Measurements from ENCODE around the gene NAA35.
"Not testable (repeated sequence)": the region's sequence is repeated elsewhere in the genome, so short reads cannot be mapped to it uniquely, and the experiment has no call there.

NAA35 gene

DNA sequence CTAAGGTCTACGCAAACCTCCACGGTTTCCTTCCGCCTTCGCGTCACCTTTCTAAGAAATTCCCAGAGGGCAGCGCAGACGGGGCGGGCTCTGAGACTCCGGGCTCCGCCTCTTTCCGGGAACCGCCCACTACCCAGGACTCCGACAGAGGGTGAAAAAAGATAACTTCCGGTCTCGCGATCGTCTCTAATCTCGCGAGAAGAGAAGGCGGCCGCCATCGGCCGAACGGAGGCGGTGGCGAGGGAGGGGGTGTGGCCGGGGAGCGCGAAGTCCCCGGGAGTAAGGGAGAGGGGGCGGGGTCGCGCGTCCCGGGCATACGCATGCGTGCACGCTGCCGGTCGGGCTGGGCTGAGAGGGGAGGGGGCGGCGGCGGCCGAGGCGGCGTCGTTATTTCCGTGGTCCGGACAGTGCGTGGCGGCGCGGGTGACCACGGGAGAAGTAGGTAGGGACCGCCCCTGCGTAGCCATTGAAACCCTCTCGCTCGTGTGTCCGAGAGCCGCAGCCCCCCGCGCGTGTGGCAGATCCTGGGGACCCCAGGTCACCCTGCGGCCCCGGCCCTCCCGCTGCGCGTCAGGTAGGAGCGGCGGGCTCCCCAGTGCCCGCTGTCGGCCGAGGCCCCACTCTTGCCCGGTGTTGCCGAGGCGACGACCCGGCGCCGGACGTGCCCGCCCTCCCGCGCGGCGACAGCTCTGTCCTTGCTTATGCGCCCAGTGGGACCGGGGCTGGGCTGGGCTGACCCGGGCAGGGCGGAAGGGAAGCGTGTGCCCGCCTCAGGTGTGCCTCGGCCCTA is at the start of gene NAA35:
Gene NAA35, plus strand, starts transcription at position 315 of the 790 bp plus-strand sequence. CDS start 1,014 bp downstream, outside the sequence.
- DNase-seq: peak; percentile 96

DNA sequence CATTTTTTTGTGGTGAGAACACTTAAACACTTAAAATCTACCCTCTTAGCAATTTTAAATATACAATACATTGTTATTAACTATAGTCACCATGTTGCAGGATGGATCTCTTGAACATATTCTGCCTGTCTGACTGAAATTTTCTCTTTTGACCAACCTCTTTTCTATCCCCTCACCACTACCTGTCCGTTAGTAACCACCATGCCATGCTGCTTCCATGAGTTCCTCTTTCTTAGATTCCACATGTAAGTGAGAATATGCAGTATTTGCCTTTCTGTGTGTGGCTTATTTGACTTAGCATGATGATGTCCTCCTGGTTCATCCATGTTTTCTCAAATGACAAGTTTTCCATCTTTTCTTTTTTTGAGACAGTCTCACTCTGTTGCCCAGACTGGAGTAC is 48.5 kb upstream of the NAA35 start:
- DNase-seq: no peak

DNA sequence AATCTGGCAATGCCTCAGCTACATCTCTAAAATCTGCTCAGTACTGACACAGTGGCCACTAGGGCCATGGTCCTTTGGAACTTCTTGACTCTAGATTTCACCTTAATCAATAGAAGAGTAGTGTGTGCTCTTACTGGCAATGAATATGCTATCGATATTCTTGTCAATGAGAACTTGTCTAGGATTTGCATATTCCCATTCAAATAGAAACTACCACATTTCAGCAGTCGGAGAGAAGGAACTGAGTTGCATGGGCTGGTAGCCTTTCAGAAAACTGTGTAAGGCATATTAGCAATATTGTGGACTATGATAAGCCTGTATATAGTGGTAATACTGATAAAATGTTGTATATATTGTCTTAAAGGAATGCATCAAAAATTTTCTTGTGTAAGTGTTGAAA is 45.3 kb upstream of the NAA35 start:
- DNase-seq: no peak

GRCh38 chr9:85897848-85898247 is 43.1 kb upstream of the NAA35 start:
- DNase-seq: no peak

GRCh38 chr9:85898332-85898731 is 42.6 kb upstream of the NAA35 start:
- DNase-seq: no peak

DNA sequence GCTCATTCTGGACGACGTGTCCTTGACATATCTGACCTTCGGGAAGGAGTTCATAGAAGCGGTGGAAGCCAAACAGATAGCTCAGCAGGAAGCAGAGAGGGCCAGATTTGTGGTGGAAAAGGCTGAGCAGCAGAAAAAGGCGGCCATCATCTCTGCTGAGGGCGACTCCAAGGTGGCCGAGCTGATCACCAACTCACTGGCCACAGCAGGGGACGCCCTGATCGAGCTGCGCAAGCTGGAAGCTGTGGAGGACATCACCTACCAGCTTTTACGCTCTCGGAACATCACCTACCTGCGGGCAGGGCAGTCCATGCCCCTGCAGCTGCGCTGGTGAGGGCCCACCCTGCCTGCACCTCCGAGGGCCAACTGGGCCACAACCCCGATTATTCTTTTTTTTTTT is 41.6 kb upstream of the NAA35 start:
- no peak for DNase-seq

DNA sequence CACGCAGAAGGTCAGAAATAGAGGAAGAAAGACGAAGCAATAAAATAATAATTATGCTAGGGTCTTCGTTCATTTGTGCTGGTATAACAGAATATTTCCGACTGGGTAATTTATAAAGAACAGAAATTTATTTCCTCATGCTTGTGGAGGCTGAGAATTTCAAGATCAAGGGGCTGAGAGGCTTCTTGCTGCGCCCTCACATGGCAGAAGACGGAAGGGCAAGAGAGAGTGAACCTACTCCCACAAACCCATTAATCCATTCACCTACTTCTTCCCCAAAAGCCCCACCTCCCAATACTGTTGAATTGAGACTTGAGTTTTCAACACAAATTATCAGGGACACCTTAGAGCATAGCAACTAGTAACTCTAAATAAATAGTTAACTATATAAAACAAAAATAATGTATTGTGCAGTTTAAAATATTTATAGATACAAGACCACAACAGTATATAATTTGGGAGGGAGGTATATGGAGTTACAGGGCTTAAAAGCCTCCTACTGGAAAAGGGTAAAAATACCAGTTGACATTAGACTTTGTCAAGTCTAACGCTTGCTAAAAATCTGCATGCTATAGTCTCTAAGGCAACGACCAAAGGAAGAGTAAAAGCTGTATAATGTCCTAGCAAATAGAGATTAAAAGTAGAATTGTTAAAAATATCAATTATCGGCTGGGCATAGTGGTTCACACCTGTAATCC is 40.3 kb upstream of the NAA35 start:
- peak; percentile 31 for DNase-seq

GRCh38 chr9:85904975-85905374 is 36.0 kb upstream of the NAA35 start:
- DNase-seq: no peak

- no peak for DNase-seq
These were observed 35.0 kb upstream of the NAA35 start for GRCh38 chr9:85905957-85906356.

- no peak for DNase-seq
These were observed 31.6 kb upstream of the NAA35 start for GRCh38 chr9:85909390-85909789.

GRCh38 chr9:85914108-85914507 is 26.8 kb upstream of the NAA35 start:
- no peak for DNase-seq

GRCh38 chr9:85917756-85918155 is 23.2 kb upstream of the NAA35 start:
- no peak for DNase-seq

GRCh38 chr9:85925493-85925892 is 15.5 kb upstream of the NAA35 start:
- DNase-seq: no peak

GRCh38 chr9:85927076-85927475 is 13.9 kb upstream of the NAA35 start:
- DNase-seq: no peak

DNA sequence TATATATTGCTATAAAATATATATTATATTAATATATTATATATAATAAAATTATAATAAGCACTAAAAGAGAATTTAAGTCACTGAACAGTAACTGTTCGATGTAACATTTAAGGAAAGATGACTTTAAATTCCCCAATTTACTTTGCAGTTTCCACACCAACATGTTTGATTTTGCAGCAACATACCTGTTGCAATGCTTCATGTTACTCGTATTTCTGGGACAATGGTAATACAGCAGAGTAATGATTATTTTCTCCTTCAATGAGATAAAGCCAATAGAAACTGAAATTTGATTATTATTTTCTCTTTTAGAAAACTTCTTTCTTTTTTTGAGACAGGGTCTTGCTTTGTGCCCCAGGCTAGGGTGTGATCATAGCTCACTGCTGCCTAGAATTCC is 9.5 kb upstream of the NAA35 start:
- DNase-seq: no peak

- DNase-seq: not testable (repeated sequence)
These were observed 5.0 kb upstream of the NAA35 start for GRCh38 chr9:85935950-85936349.

DNA sequence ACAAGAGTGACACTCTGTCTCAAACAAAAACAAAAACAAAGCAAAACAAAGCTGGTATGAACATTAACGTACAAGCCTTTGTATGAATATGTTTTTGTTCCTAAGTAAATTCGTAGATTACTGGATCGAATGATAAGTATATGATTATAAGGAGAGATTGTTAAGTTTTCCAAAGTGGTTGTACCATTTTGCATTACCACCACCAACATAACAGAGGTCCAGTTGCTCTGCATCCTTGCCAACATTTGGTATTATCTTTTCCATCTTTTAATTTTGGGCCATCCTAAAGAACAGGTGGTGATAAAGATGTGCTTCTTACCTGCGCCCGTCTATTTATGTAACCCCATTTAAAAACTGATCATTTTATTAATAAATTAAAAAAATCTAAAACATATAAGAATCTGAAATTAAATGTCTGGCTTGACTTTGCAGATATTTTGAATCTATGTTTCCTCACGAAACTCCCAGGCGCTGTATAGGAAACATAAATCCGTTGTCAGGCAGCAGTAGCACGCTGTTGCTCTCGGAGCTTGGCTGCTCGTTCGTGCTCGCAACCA is 593 bp upstream of the NAA35 start:
- no peak for DNase-seq

- DNase-seq: no peak
These were observed 635 bp downstream of the NAA35 start for GRCh38 chr9:85941622-85941940.

DNA sequence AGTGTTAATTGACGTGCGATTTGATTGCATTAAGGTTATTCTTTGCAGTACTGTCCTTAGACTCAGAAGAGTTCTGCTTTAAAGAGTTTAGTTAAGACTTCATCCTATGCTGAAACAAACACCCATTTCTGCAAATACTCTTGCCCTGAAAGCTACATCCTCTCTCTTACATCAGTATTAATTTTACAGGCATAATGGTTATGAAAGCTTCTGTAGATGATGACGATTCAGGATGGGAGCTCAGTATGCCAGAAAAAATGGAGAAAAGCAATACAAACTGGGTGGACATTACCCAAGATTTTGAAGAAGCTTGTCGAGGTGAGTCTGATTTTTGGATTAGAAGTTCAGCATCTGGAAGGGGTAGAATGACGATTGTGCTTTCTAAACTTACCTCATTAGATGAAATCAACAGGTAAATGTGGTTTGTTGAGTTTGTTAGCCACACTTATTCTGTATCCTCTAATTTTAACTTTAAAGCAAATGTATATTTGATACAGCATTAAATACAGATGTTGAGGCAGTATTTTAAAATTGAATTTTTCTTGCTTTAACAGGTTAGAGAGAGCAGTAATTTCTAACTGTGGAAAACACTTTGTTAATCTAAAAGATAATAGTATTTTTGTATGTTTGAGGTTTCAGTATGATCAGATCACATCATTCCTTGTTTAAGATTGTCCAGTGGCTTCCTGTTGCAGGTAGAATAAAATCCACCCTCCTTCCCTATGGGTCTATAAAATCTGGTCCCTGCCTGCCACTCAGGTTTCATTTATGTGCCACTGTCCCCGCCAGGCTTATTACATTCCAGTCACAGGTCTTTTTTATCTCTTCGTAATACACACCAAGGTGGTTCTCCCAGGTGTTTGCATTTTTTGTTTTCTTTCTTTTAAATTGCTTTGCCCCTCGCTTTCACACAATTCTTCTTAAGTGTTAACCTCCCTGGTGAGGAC is 1.3 kb downstream of the NAA35 start:
- DNase-seq: peak; percentile 6

DNA sequence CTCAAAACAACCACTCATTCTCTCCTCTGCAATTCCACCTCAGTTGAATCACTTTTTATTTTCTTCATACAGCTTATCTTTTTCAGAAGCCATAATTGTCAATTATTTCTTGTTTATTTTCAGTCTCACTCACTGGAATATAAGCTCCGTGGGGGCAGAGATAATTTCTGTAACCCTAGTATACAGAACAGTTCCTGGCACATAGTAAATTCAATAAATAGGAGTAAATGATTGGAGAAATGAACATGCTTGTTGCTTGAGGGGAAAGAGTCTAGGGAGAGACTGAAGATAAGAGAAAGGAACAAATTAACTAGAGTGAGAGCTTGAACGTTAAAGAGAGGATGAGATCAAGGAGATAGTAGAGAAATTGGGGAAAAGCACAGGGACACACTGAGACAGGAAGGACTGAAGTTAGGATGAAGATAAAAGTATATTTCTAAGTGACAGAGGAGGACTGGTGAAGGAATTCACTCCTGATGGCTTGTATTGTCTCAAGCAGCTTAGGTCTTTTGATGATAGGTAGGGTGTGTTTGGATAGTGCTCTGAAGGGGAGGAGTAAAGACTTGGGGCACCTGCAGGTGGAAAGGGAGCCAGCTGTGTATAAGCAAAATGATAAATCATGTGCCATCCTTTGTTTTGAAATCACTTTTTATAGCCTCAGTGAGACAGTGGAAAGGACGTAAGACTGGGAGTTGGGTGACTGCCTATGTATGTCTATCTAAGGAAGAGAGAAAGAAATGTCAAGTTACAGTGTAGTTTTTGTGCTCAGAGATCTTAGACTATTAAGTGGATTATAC is 2.2 kb downstream of the NAA35 start:
- no peak for DNase-seq

DNA sequence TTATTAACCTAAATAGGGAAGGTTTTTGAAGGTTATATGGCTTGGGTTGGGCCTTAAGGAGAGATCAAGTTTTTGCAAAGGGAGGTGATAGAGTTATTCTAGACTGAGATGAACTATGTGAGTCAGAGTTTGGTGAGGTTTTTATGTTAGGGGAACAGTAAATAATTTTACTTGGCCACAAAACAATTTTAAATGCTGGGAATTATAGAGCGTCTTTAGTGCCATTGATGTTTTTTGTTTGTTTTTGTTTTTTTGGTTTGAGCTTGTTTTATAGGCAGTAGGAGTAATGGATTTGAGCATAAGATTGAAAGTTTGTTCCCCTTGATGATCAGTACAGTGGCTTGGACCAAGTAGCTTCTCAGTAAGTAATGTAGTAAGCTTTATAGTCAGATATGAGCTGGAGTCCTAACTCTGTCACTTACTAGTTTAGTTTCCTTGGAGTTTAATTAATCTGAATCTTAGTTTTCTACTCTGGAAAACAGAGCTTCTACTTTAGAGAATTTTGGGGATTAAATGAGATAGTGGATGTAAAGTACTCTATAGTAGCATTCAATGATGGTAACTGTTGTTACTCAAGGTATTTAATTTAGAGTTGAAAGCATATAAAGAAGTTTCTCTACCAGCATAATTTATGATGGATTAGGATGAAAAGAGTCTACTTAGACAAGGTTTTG is 2.9 kb downstream of the NAA35 start:
- DNase-seq: no peak

GRCh38 chr9:85944672-85945071 is 3.7 kb downstream of the NAA35 start:
- no peak for DNase-seq
